Sigmoid colon (tissue), 7 donors: Measurements from ENCODE around the gene TASOR2. TPM values are rescaled to one million over a fixed set of nuclear protein-coding genes. Genes with fewer than 3 reads are reported as not detected.

Experiments used
- DNase-seq: peaks from one replicate; pipeline ENCODE4 v3.0.0-alpha.2; 2019
- H3K27ac ChIP-seq, 4 donors: fragments of 200-600 bp; sonication (generic); one replicate each; pipeline ENCODE4 v1.5.1; 2016 to 2019; ENCODE audit warnings: mild to moderate bottlenecking in 1 of 4
- H3K27me3 ChIP-seq, 3 donors: fragments of 200-600 bp; sonication (generic); one replicate each; pipeline ENCODE4 v1.5.1; 2019; ENCODE audit warnings: mild to moderate bottlenecking in 1 of 3
- H3K36me3 ChIP-seq, 4 donors: fragments of 200-600 bp; sonication (generic); one replicate each; pipeline ENCODE4 v1.5.1; 2016 to 2019
- H3K4me1 ChIP-seq, 4 donors: fragments of 200-600 bp; sonication (generic); one replicate each; pipeline ENCODE4 v1.5.1; 2017 to 2019
- H3K4me3 ChIP-seq, 4 donors: fragments of 200-600 bp; sonication (generic); one replicate each; pipeline ENCODE4 v1.5.1; 2017 to 2019; ENCODE audit warnings: mild to moderate bottlenecking in 2 of 4, moderate library complexity in 1 of 4
- H3K9me3 ChIP-seq, 4 donors: fragments of 200-600 bp in 3 of 4; sonication (generic) in 3 of 4; one replicate each; pipeline versions ENCODE4 v1.5.1 to v1.6.1; 2013 to 2019
- EP300 ChIP-seq, 4 donors: sonication (generic); formaldehyde crosslinking; IDR thresholded peaks; one replicate each; pipeline ENCODE4 v1.6.1; 2017; ENCODE audit warnings: antibody characterized with exemption in 4 of 4
- POLR2A ChIP-seq, 2 donors: fragments of 450-650 bp; IDR thresholded peaks; one replicate each; pipeline ENCODE4 v1.6.1; 2016; ENCODE audit warnings: antibody characterized with exemption in 2 of 2, mild to moderate bottlenecking in 2 of 2, moderate library complexity in 2 of 2
- POLR2AphosphoS5 ChIP-seq, 4 donors: sonication (generic); formaldehyde crosslinking; IDR thresholded peaks; one replicate each; pipeline ENCODE4 v1.6.1; 2017; ENCODE audit warnings: antibody characterized with exemption in 4 of 4
- WGBS, 2 donors: extraction: QIAGEN DNeasy Blood & Tissue Kit; methylation state at CpG; one replicate each; pipeline ENCODE4 v1.1.7; 2013; 5-methylcytosine and 5-hydroxymethylcytosine counted together
- intact Hi-C: fragments of 100-400 bp; cut with DNase I; formaldehyde crosslinking; loops from one replicate; pipeline ENCODE4 v1.15.1; 2023
- polyA plus RNA-seq, 3 donors: library from polyadenylated mRNA; stranded (reverse); fragments of 200-250 nt; gene quantifications; one replicate each; pipeline ENCODE4 v1.2.3, GENCODE V29; 2013
- total RNA-seq, 4 donors: library from RNA; depleted of rRNA; stranded (reverse); fragments of >200 nt; gene quantifications; one replicate each; pipeline ENCODE4 v1.1.0, GENCODE V29; 2016
- TF ChIP-seq, protein P1 (sequence below), 4 experiments: fragments of 450-650 bp in 3 of 4; fragments of 200-600 bp in 1 of 4; IDR thresholded peaks; one replicate each; pipeline ENCODE4 v1.5.1; 2016 to 2019; ENCODE audit warnings: antibody characterized with exemption in 4 of 4, mild to moderate bottlenecking in 3 of 4, moderate library complexity in 2 of 4
- donor health status: healthy with polysubstance abuse.
- donor health status: Bipolar disorder and iron deficiency.
- donor health status: healthy.

TASOR2 gene
- total and polyA plus RNA-seq, 7 donors, result 3.5 to 66.7 (median 56.6) TPM

DNA sequence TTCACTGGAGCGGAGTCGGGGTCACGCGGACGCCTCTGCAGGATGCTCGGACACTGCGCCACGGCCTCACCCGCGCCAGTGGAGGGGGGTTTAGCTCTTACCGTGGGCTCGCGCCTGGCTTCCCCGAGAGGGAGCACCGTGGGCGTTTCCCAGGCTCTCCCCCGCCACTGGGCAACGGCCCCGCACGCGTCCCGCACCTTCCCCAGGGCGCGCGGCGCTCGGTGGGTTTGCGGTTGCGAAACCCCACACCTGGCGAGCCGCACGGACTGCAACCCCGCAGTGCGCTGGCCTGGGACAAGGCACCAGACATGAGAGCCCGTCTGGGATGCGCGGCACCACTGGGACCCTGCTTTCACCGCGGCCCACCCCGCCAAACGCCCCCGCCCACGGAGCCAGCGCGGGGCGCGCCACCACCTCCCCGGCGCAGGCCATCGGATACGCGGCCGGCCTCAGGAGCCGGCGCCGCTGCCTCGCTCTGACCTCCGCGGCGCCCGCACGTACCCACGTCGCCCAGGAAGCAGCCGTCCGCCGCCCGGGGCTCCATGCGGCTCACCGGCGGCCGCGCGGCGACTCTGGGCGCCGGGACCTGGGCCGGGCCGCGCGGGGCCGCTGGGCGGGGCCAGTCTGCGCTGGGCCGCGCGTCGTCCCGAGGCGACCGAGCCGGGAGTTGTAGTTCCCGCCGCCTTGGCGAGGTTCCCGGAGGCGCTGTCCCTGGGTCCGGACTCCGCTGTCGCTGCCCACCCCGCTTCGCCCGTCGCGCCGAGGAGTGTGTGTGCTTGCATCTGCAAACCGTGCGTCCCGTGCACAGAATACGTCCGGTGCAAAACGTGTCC is 18.4 kb upstream of the TASOR2 start, which contains the start of gene ASB13:
Gene ASB13, minus strand, starts transcription at position 588 of the 833 bp plus-strand sequence. Its CDS starts 44 bp downstream, at position 544.
- intact Hi-C loops, result no loop called here
- Histone ChIP-seq H3K4me1 (peaks cover 0 to 23% (median 14%) of the 10 kb centered on the region in 4 donors), H3K27me3 (no peaks in the 10 kb centered on the region), H3K27ac (peak within 1 kb of the TSS; percentile 76 to 87 (median 82)), H3K4me3 (peak within 1 kb of the TSS; percentile 72 to 95 (median 83)), H3K36me3 (no peaks in the 10 kb centered on the region), H3K9me3 (no peaks in the 10 kb centered on the region)
- DNase-seq, result peak; percentile 82
- WGBS, 2 donors, result 0% methylated on average over 112 of the region's 112 CpGs
- TF ChIP-seq POLR2AphosphoS5 (IDR thresholded peaks at IDR 0.05) (peak in 1 of 4 donors; percentile 46), EP300 (IDR thresholded peaks at IDR 0.05) (no peak), POLR2A (IDR thresholded peaks at IDR 0.05) (no peak)
- TF ChIP-seq, protein P1, sequence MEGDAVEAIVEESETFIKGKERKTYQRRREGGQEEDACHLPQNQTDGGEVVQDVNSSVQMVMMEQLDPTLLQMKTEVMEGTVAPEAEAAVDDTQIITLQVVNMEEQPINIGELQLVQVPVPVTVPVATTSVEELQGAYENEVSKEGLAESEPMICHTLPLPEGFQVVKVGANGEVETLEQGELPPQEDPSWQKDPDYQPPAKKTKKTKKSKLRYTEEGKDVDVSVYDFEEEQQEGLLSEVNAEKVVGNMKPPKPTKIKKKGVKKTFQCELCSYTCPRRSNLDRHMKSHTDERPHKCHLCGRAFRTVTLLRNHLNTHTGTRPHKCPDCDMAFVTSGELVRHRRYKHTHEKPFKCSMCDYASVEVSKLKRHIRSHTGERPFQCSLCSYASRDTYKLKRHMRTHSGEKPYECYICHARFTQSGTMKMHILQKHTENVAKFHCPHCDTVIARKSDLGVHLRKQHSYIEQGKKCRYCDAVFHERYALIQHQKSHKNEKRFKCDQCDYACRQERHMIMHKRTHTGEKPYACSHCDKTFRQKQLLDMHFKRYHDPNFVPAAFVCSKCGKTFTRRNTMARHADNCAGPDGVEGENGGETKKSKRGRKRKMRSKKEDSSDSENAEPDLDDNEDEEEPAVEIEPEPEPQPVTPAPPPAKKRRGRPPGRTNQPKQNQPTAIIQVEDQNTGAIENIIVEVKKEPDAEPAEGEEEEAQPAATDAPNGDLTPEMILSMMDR (IDR thresholded peaks at IDR 0.05), result no peak

DNA sequence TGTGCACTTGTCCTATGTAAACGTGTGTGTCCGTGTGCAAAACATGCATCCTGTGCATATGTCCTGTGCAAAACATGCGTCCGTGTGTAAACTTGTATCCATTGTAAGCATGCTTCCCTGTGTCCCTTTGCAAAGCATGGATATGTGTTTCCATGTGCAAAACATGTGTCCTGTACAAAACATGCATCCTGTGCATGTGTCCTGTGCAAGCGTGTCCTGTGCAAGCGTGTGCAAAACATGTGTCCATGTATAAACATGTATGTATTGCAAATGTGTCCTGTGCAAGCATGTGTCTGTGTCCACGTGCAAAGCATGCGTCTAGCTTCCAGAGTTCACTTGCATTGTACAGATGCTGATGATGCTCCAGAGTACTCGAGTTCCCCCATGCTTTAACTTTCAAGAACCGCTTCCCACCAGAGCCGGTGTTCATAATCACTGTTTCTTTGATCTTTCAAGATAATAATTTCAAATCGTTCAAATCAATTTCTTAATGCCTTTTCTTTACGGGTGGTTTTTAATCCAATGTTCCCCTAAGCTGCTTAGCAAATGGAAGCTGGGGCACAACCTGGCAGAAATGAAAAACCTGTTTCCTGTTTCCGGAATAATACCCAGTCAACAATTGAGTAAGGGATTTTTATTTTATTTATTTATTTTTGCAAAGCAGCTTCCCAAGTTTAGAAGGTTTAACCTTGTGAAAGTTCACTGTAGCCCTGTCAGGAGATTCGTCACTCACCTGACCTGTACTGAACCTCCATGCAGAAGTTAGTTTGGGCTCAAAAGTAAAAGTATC is 17.6 kb upstream of the TASOR2 start:
- 41 to 42% methylated on average over 15 of the region's 15 CpGs for WGBS, 2 donors
- TF ChIP-seq POLR2AphosphoS5 (IDR thresholded peaks at IDR 0.05) (no peak), POLR2A (IDR thresholded peaks at IDR 0.05) (peak in 1 of 2 donors; percentile 11)
- H3K4me1 ChIP-seq, result peaks cover 0 to 23% (median 14%) of the 10 kb centered on the region in 4 donors
- H3K36me3 ChIP-seq, result no peaks in the 10 kb centered on the region
- no peaks in the 10 kb centered on the region for H3K27me3 ChIP-seq
- H3K27ac ChIP-seq, result peak overlapping the region in 2 of 4 donors; percentile 84 to 87
- no peak for DNase-seq
- H3K4me3 ChIP-seq, result peak overlapping the region; percentile 72 to 95 (median 83)
- no peaks in the 10 kb centered on the region for H3K9me3 ChIP-seq
- intact Hi-C loops, result no loop called here

GRCh38 chr10:5668429-5668828 is 16.2 kb upstream of the TASOR2 start:
- TF ChIP-seq, protein P1 (IDR thresholded peaks at IDR 0.05), result no peak
- TF ChIP-seq POLR2AphosphoS5 (IDR thresholded peaks at IDR 0.05) (no peak), EP300 (IDR thresholded peaks at IDR 0.05) (no peak), POLR2A (IDR thresholded peaks at IDR 0.05) (no peak)
- no peaks in the 10 kb centered on the region for H3K36me3 ChIP-seq
- H3K4me3 ChIP-seq, result no peak overlapping the region
- peaks cover 0 to 23% (median 14%) of the 10 kb centered on the region in 4 donors for H3K4me1 ChIP-seq
- WGBS, 2 donors, result 63 to 78% methylated on average over 4 of the region's 4 CpGs
- H3K27me3 ChIP-seq, result no peaks in the 10 kb centered on the region
- peaks cover 0 to 2% (median 0%) of the 10 kb centered on the region in 4 donors for H3K9me3 ChIP-seq
- no peak overlapping the region for H3K27ac ChIP-seq
- intact Hi-C loops, result no loop called here
- DNase-seq, result no peak

GRCh38 chr10:5669604-5670003 is 15.0 kb upstream of the TASOR2 start:
- DNase-seq, result no peak
- WGBS, 2 donors, result 92 to 96% methylated on average over 1 of the region's 1 CpG
- Histone ChIP-seq H3K9me3 (peaks cover 0 to 2% (median 0%) of the 10 kb centered on the region in 4 donors), H3K36me3 (no peaks in the 10 kb centered on the region), H3K4me3 (no peak overlapping the region), H3K27me3 (no peaks in the 10 kb centered on the region), H3K4me1 (peaks cover 0 to 15% (median 14%) of the 10 kb centered on the region in 4 donors), H3K27ac (no peak overlapping the region)
- intact Hi-C loops, result no loop called here
- TF ChIP-seq POLR2A (IDR thresholded peaks at IDR 0.05) (no peak), POLR2AphosphoS5 (IDR thresholded peaks at IDR 0.05) (no peak), EP300 (IDR thresholded peaks at IDR 0.05) (no peak)
- TF ChIP-seq, protein P1 (IDR thresholded peaks at IDR 0.05), result no peak
